Measurements from ENCODE around the gene AGBL4.

The AGBL4 gene

GRCh38 chr1:49052102-49052501 lies 971.7 kb downstream of the AGBL4 start:
- Histone ChIP-seq H2BK15ac (ENCODE audit: low read depth, poor library complexity, severe bottlenecking) (no peak overlapping the region), H3K4ac (ENCODE audit: low read depth in 1 of 2, low read length in 2 of 2) (no peak overlapping the region), H3K4me3 (ENCODE audit: insufficient read depth in 1 of 2, low read depth in 1 of 2, low read length in 2 of 2) (no peak overlapping the region), H3K18ac (ENCODE audit: low read depth in 1 of 2, low read length in 2 of 2) (no peak overlapping the region), H2BK5ac (ENCODE audit: low read depth, low read length, poor library complexity, severe bottlenecking) (no peak overlapping the region), H3K79me1 (replicated peaks; ENCODE audit: low read length, poor library complexity, severe bottlenecking) (no peaks in the 10 kb centered on the region), H3K36me3 (ENCODE audit: control insufficient read depth in 1 of 2, insufficient read depth in 2 of 2, low read depth in 1 of 2, low read length in 2 of 2) (no peaks in the 10 kb centered on the region), H2BK120ac (ENCODE audit: low read depth, low read length) (no peak overlapping the region), H4K8ac (ENCODE audit: low read length) (no peak overlapping the region), H2AFZ (ENCODE audit: low read depth, low read length) (no peak overlapping the region), H4K91ac (ENCODE audit: low read length) (no peak overlapping the region), H3K27me3 (ENCODE audit: control insufficient read depth in 1 of 2, insufficient read depth in 1 of 2, low read length in 2 of 2) (no peaks in the 10 kb centered on the region), H2AK5ac (ENCODE audit: low read length, severe bottlenecking) (no peak overlapping the region), H3K4me2 (ENCODE audit: low read length, poor library complexity, severe bottlenecking) (no peak overlapping the region), H3K4me1 (ENCODE audit: control insufficient read depth, insufficient read depth, low read depth, low read length) (no peaks in the 10 kb centered on the region), H3K27ac (ENCODE audit: low read length, poor library complexity, severe bottlenecking) (no peak overlapping the region), H3K14ac (ENCODE audit: low read length in 2 of 2) (no peak overlapping the region), H3K9ac (ENCODE audit: low read length) (no peak overlapping the region), H3K23ac (ENCODE audit: low read length in 2 of 2) (no peak overlapping the region), H3K9me3 (ENCODE audit: control insufficient read depth, low read length) (no peaks in the 10 kb centered on the region), H2BK12ac (ENCODE audit: low read length in 2 of 2) (no peak overlapping the region)
- no peak for DNase-seq
- 76% methylated on average over 1 of the region's 1 CpG for WGBS

GRCh38 chr1:49051647-49052046 lies 972.1 kb downstream of the AGBL4 start:
- no peak overlapping the region for H3K9ac ChIP-seq (ENCODE audit: low read length)
- no peak overlapping the region for H3K4ac ChIP-seq (ENCODE audit: low read depth in 1 of 2, low read length in 2 of 2)
- no peak overlapping the region for H3K4me2 ChIP-seq (ENCODE audit: low read length, poor library complexity, severe bottlenecking)
- no peaks in the 10 kb centered on the region for H3K4me1 ChIP-seq (ENCODE audit: control insufficient read depth, insufficient read depth, low read depth, low read length)
- no peak for DNase-seq
- no peak overlapping the region for H3K14ac ChIP-seq (ENCODE audit: low read length in 2 of 2)
- H3K27ac ChIP-seq (ENCODE audit: low read length, poor library complexity, severe bottlenecking), result no peak overlapping the region
- H2BK12ac ChIP-seq (ENCODE audit: low read length in 2 of 2), result no peak overlapping the region
- H3K4me3 ChIP-seq (ENCODE audit: insufficient read depth in 1 of 2, low read depth in 1 of 2, low read length in 2 of 2), result no peak overlapping the region
- no peak overlapping the region for H2AK5ac ChIP-seq (ENCODE audit: low read length, severe bottlenecking)
- no peak overlapping the region for H2AFZ ChIP-seq (ENCODE audit: low read depth, low read length)
- WGBS, result 89% methylated on average over 1 of the region's 2 CpGs
- H2BK120ac ChIP-seq (ENCODE audit: low read depth, low read length), result no peak overlapping the region
- no peak overlapping the region for H2BK15ac ChIP-seq (ENCODE audit: low read depth, poor library complexity, severe bottlenecking)
- no peak overlapping the region for H2BK5ac ChIP-seq (ENCODE audit: low read depth, low read length, poor library complexity, severe bottlenecking)
- no peak overlapping the region for H3K18ac ChIP-seq (ENCODE audit: low read depth in 1 of 2, low read length in 2 of 2)
- no peak overlapping the region for H4K91ac ChIP-seq (ENCODE audit: low read length)
- no peaks in the 10 kb centered on the region for H3K27me3 ChIP-seq (ENCODE audit: control insufficient read depth in 1 of 2, insufficient read depth in 1 of 2, low read length in 2 of 2)
- no peak overlapping the region for H3K23ac ChIP-seq (ENCODE audit: low read length in 2 of 2)
- H3K9me3 ChIP-seq (ENCODE audit: control insufficient read depth, low read length), result no peaks in the 10 kb centered on the region
- no peaks in the 10 kb centered on the region for H3K79me1 ChIP-seq (replicated peaks; ENCODE audit: low read length, poor library complexity, severe bottlenecking)
- H4K8ac ChIP-seq (ENCODE audit: low read length), result no peak overlapping the region
- H3K36me3 ChIP-seq (ENCODE audit: control insufficient read depth in 1 of 2, insufficient read depth in 2 of 2, low read depth in 1 of 2, low read length in 2 of 2), result no peaks in the 10 kb centered on the region

GRCh38 chr1:49050041-49050440 lies 973.7 kb downstream of the AGBL4 start:
- WGBS, result 19% methylated on average over 3 of the region's 4 CpGs

GRCh38 chr1:49048188-49048587 lies 975.6 kb downstream of the AGBL4 start:
- WGBS, result 62% methylated on average over 2 of the region's 2 CpGs
- Histone ChIP-seq H3K4me3 (ENCODE audit: insufficient read depth in 1 of 2, low read depth in 1 of 2, low read length in 2 of 2) (no peak overlapping the region), H3K14ac (ENCODE audit: low read length in 2 of 2) (no peak overlapping the region), H4K8ac (ENCODE audit: low read length) (no peak overlapping the region), H3K27me3 (ENCODE audit: control insufficient read depth in 1 of 2, insufficient read depth in 1 of 2, low read length in 2 of 2) (no peaks in the 10 kb centered on the region), H2AK5ac (ENCODE audit: low read length, severe bottlenecking) (no peak overlapping the region), H3K27ac (ENCODE audit: low read length, poor library complexity, severe bottlenecking) (no peak overlapping the region), H2BK12ac (ENCODE audit: low read length in 2 of 2) (no peak overlapping the region), H3K36me3 (ENCODE audit: control insufficient read depth in 1 of 2, insufficient read depth in 2 of 2, low read depth in 1 of 2, low read length in 2 of 2) (no peaks in the 10 kb centered on the region), H3K9ac (ENCODE audit: low read length) (no peak overlapping the region), H3K4ac (ENCODE audit: low read depth in 1 of 2, low read length in 2 of 2) (no peak overlapping the region), H2AFZ (ENCODE audit: low read depth, low read length) (no peak overlapping the region), H3K4me1 (ENCODE audit: control insufficient read depth, insufficient read depth, low read depth, low read length) (no peaks in the 10 kb centered on the region), H3K4me2 (ENCODE audit: low read length, poor library complexity, severe bottlenecking) (no peak overlapping the region), H2BK15ac (ENCODE audit: low read depth, poor library complexity, severe bottlenecking) (no peak overlapping the region), H2BK5ac (ENCODE audit: low read depth, low read length, poor library complexity, severe bottlenecking) (no peak overlapping the region), H4K91ac (ENCODE audit: low read length) (no peak overlapping the region), H3K23ac (ENCODE audit: low read length in 2 of 2) (no peak overlapping the region), H3K79me1 (replicated peaks; ENCODE audit: low read length, poor library complexity, severe bottlenecking) (no peaks in the 10 kb centered on the region), H2BK120ac (ENCODE audit: low read depth, low read length) (no peak overlapping the region), H3K18ac (ENCODE audit: low read depth in 1 of 2, low read length in 2 of 2) (no peak overlapping the region), H3K9me3 (ENCODE audit: control insufficient read depth, low read length) (no peaks in the 10 kb centered on the region)
- DNase-seq, result no peak

More at GRCh38 chr1:49050041-49050440, 973.7 kb downstream of the AGBL4 start:
- H2BK15ac ChIP-seq (ENCODE audit: low read depth, poor library complexity, severe bottlenecking), result no peak overlapping the region
- no peak overlapping the region for H2BK120ac ChIP-seq (ENCODE audit: low read depth, low read length)
- H3K9ac ChIP-seq (ENCODE audit: low read length), result no peak overlapping the region
- H3K36me3 ChIP-seq (ENCODE audit: control insufficient read depth in 1 of 2, insufficient read depth in 2 of 2, low read depth in 1 of 2, low read length in 2 of 2), result no peaks in the 10 kb centered on the region
- no peak overlapping the region for H4K8ac ChIP-seq (ENCODE audit: low read length)
- no peak overlapping the region for H3K4ac ChIP-seq (ENCODE audit: low read depth in 1 of 2, low read length in 2 of 2)
- H3K23ac ChIP-seq (ENCODE audit: low read length in 2 of 2), result no peak overlapping the region
- H3K9me3 ChIP-seq (ENCODE audit: control insufficient read depth, low read length), result no peaks in the 10 kb centered on the region
- H2AFZ ChIP-seq (ENCODE audit: low read depth, low read length), result no peak overlapping the region
- no peak overlapping the region for H2BK5ac ChIP-seq (ENCODE audit: low read depth, low read length, poor library complexity, severe bottlenecking)
- no peak overlapping the region for H2AK5ac ChIP-seq (ENCODE audit: low read length, severe bottlenecking)
- H3K27me3 ChIP-seq (ENCODE audit: control insufficient read depth in 1 of 2, insufficient read depth in 1 of 2, low read length in 2 of 2), result no peaks in the 10 kb centered on the region
- no peak overlapping the region for H3K4me3 ChIP-seq (ENCODE audit: insufficient read depth in 1 of 2, low read depth in 1 of 2, low read length in 2 of 2)
- no peak overlapping the region for H3K18ac ChIP-seq (ENCODE audit: low read depth in 1 of 2, low read length in 2 of 2)
- H3K27ac ChIP-seq (ENCODE audit: low read length, poor library complexity, severe bottlenecking), result no peak overlapping the region
- H3K79me1 ChIP-seq (replicated peaks; ENCODE audit: low read length, poor library complexity, severe bottlenecking), result no peaks in the 10 kb centered on the region
- H2BK12ac ChIP-seq (ENCODE audit: low read length in 2 of 2), result no peak overlapping the region
- no peak overlapping the region for H3K14ac ChIP-seq (ENCODE audit: low read length in 2 of 2)
- no peak for DNase-seq
- H4K91ac ChIP-seq (ENCODE audit: low read length), result no peak overlapping the region
- no peak overlapping the region for H3K4me2 ChIP-seq (ENCODE audit: low read length, poor library complexity, severe bottlenecking)
- H3K4me1 ChIP-seq (ENCODE audit: control insufficient read depth, insufficient read depth, low read depth, low read length), result no peaks in the 10 kb centered on the region

Data from mesenchymal stem cell (in vitro differentiated cells and primary cell).